ENCODE data around the gene DNAH11.
A peak's percentile ranks its signal among the peaks of the same experiment; 100 is the strongest.
"Not testable (repeated sequence)": the region's sequence is repeated elsewhere in the genome, so short reads cannot be mapped to it uniquely, and the experiment has no call there.

DNAH11 gene

GRCh38 chr7:21719846-21720245 lies 177.0 kb downstream of the DNAH11 start:
- DNase-seq = no peak

GRCh38 chr7:21722371-21722770 lies 179.5 kb downstream of the DNAH11 start:
- no peak for DNase-seq

DNA sequence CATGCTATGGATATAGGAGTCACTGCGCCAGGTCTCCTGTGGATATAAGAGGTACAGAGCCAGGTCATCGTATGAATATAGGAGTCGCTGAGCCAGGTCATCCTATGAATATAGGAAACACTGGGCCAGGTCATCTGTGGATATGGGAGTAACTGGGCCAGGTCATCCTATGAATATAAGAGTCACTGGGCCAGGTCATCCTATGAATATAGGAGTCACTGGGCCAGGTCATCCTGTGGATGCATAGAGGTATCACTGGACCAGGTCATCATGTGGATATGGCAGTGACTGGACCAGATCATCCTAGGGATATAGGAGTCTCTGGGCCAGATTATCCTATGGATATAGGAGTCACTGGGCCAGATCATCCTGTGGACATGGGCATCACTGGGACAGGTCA lies 181.7 kb downstream of the DNAH11 start:
- DNase-seq = no peak

DNA sequence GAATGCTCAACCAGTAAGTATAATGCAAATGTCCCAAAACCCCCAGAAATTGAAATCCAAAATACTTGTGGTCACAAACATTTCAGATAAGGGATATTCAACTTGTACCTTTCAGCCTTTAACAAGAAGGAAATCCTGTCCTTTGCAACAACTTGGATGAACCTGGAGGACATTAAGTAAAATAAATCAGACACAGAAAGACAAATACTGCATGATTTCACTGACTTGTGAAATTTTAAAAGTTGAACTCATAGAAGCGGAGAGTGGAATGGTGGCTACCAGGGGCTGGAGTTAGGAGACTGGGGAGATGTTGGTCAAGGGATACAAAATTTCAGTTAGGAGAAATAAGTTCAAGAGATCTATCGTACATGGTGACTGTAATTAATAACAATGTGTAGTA lies 187.6 kb downstream of the DNAH11 start:
- DNase-seq = no peak

DNA sequence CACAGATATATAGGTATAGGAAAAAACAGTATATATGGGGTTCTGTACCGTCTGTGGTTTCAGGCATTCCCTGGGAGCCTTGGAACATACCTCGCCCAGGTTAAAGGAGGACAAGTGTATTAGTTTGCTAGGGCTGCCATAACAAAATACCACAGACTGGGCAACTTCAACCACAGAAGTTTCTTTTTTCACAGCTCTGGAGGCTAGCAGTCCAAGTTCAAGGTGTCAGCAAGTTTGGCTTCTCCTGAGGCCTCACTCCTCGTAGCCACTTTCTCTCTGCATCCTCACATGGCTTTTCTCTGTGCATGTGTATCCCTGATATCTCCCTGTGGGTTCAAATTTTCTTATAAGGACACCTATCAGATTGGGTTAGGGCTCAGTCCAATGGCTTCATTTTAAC lies 189.1 kb downstream of the DNAH11 start:
- no peak for DNase-seq

DNA sequence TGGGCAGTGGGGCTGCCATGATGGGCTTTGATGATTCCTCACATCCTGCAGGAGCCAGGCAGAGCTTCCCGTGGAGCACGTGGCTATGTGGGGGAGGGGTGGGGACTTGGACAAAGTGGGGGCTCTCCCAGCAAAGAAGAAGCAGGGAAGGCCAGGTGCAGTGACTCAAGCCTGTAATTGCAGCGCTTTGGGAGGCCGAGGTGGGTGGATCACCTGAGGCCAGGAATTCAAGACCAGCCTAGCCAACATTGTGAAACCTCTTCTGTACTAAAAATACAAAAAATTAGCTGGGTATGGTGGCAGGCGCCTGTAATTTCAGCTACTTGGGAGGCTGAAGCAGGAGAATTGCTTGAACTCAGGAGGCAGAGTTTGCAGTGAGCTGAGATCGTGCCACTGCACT lies 190.1 kb downstream of the DNAH11 start:
- DNase-seq = not testable (repeated sequence)

- DNase-seq = no peak
Measured at GRCh38 chr7:21733837-21734236, 191.0 kb downstream of the DNAH11 start.

GRCh38 chr7:21743493-21743892 lies 200.7 kb downstream of the DNAH11 start:
- DNase-seq = no peak

DNA sequence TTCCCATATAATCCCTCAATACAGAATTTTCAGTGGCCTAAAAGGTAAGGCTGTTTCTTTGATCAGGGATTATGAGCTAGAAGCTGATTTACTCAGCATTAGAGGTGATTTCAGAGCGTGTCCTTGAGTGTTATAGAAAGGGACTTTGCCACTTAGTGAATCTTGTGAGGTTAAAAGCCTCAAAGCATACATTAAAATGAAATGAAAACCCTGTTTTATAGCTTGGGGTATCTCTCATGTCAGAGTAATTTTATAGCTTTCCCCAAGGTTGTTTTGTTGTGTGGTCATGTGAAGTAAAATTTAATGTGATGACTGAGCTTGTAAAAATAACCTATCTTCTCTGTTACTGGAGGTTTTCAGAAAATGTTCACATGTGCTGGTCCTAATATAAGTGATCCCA lies 204.1 kb downstream of the DNAH11 start:
- no peak for DNase-seq

DNA sequence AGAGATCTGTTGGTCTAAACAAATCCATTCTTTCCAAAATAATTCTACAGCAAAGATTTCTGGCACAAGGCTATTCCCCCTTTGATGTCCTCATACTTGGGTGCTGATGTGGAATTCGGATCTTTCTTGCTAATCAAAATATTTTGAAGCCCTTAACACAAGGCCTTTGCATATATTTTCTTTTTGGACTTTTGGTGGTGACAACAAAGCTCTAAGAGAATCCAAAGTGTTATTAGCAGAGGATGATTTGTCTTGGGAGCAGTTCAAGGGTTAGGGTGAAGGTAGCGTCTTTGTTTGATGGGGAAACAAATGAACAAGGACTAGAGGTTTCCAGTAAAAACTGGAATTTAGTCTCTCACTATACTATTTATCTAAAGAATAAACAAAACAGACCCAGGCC lies 205.0 kb downstream of the DNAH11 start:
- no peak for DNase-seq

DNA sequence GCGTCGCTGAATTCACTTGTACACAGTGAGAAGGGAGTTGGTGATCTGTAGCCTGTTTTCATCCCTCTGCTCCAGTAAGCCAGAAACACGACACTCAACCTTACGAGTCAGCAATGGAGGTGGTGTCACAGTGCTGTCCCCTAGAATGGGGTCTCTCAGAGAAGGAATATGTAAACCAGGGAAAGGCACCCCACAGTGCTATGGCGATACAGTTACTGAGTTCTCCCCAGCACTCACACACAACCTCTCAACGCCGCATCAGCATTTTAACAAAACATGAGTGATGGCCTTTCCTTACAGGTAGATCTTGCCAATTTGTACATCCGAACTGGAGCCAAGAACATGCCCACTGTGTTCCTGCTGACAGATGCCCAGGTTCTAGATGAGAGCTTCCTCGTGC lies 206.5 kb downstream of the DNAH11 start:
- no peak for DNase-seq

DNA sequence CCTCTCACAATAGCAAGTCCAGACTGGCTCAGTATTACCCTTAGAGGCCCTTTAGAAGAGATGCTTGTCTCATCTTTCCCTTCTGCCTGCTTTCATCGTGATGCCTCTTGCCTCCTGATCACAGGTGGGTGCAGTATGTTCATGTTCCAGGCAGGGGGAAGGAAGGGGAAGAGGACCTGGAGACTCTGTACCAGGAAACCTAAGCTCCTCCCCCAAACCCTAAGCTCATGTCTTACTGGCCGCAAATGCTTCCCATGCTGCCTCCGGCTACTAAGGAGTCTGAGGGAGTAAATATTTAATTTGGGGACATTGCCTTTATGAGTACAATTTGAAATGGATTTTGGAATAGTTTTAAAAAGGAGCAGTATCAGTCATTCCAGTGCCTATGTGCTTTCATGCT lies 210.2 kb downstream of the DNAH11 start:
- no peak for DNase-seq

- DNase-seq = no peak
Measured at GRCh38 chr7:21754963-21755362, 212.1 kb downstream of the DNAH11 start.

- no peak for DNase-seq
Measured at GRCh38 chr7:21757537-21758282, 214.9 kb downstream of the DNAH11 start.

DNA sequence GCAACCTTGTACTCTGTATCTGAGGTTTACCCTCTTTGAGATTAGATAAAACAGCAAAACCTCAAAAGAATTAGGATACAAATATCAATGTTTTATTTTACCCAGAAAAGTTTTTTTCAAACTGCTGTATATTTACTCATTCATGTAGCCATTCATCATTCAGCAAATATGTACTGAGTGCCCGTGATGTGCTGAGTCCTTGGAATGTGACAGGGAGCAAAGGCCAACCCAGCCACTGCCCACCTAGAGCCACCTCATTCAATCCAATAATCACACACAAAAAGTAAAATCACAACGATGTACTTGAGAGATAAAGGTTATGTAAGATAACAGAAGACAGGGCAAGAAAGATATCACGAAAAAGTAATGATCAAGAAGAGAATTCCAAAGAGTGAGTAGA lies 215.4 kb downstream of the DNAH11 start:
- no peak for DNase-seq

DNA sequence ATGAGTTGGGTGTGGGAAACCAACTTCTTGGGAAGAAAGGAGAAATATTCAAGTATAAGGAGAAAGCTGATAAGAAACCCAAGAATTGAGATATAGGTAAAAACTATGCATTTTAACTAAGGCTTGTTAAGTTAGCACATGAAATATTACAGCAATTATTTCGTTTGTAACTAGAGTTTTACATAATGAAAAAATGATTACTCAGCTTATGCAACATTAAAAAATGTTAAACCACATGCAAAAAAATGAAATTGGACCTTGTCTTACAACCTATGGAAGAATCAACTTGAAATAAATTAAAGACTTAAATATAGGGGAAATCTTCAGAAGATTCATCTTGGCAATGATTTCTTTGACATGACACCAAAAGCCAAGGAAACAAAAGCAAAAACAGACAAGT lies 219.6 kb downstream of the DNAH11 start:
- DNase-seq = no peak

DNA sequence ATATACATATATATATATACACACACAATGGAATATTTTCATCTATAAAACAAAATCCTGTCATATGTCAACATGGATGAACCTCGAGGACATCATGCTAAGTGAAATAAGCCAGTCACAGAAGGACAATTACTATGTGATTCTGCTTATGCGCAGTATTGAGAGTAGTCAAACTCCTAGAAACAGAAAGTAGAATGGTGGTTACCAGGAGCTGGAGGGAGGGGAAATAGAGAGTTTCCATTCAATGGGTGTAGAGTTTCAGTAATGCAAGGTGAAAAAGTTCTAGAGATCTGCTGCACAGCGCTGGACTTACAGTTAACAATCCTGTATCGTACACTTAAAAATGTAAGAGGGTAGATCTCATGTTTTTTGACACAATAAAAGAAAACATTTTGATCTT lies 221.0 kb downstream of the DNAH11 start:
- DNase-seq = no peak

- no peak for DNase-seq
Measured at GRCh38 chr7:21766218-21766617, 223.4 kb downstream of the DNAH11 start.

DNA sequence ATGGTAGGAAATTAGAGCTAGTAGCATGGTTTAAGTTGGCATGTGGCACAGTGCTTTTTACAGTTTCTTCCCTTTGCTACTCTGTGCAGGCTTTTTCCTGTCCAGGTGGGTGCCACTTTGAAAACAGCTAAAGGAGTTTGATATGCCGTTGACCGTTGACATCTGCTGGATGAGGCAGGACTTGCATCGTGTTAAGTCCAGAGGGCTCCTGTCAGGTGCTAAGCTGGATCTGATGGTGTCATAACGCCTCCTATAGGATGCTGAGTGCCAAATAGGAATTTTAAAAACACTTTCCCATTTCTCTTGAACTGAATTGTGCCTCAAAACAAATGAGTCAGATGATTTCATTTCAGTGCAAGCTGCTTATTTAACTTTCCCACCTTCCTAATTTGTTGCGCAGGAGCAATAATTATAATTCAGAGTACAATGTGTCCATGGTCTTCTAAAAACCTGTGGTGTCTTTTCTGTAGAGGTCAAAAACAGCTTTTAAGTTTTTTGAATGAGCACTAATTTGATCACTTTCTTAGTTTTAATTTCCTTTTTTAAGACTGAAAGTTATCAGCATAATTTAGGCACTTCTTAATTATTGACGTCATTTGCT lies 224.6 kb downstream of the DNAH11 start:
- DNase-seq = peak; percentile 37

DNA sequence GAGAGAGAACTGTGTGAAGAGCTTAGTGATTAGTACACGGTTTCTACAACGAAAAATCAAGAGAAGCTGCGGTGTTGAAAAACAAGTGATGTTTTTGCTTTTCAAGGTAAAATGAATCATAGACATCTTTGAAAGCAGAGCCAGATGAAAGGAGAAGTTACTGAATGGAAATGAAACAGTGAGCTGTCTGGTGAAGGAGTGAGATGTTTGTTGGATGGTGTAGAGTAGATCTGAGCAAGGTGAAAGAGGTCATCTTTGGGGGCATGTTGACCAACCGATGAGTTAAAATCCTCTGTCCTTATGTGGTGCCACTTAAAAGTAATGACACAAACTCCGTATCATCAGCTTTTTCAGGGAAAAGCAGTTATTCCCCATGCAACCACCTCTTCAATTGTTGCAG lies 225.4 kb downstream of the DNAH11 start:
- DNase-seq = no peak

- no peak for DNase-seq
Measured at GRCh38 chr7:21771266-21771665, 228.4 kb downstream of the DNAH11 start.

DNA sequence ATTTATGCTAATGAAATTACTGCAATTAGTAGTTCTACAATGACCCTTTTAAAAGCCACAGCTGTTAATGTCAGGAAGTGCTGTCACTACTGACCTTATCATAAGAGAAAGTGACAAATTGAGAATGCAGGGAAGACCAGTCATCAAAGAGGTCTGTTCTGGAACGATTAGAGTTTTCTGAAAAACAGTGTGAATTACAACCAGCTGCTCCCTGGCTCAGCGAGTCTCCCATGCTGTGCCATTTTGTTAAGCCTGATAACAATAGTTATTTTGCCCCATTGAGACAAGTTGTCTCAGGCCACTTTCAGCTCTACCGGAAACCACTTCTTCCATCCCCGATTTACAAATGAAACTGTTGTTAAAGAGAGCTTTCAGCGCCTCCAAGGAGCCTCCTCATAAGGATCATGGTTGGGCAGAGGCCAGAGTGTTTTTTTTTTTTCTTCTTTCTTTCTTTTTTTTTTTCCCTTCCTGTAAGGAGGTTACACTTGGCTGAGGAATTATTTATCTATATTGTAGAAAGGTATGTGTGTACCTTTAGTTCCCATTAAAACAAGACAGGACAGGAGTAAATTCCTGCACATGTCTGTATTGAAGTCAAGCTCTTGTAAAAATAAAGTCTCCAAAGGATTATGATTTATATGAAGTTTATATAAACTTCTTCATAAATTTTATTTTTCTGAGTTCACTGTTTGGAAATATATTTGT lies 229.2 kb downstream of the DNAH11 start:
- no peak for DNase-seq

GRCh38 chr7:21773326-21773725 lies 230.5 kb downstream of the DNAH11 start:
- DNase-seq = no peak

DNA sequence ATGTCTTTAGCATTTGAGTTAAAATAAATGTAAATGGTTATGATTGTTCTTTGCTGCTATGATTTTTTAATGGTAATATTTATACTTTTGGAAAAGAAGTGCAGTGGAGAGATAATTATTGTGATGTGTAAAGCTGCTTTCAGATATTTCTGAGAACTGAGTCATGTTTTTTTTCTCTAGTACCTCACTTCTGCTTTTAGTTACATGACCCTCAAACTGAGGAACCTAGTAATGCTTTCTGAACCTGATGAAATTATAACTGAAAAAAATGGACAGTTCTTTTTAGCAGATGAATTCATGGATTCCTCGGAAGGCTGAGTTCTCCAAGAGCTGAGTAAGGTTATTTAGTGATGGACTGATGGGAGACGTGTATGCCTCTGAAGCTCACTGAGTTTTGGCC lies 235.1 kb downstream of the DNAH11 start:
- no peak for DNase-seq
